22Rv1 (cell line): Measurements from ENCODE around the gene CPN2.

Experiments used
- H3K27ac ChIP-seq: fragments of 450-650 bp; 2 replicates; pipeline ENCODE4 v1.5.1; 2017
- ZFX ChIP-seq: fragments of 450-650 bp; IDR thresholded peaks from 2 replicates; pipeline ENCODE4 v1.6.1; 2017; ENCODE audit warnings: antibody characterized with exemption, borderline replicate concordance
- TF ChIP-seq, protein P1 (sequence below): fragments of 450-650 bp; IDR thresholded peaks from 2 replicates; pipeline ENCODE4 v1.5.1; 2017; ENCODE audit warnings: mild to moderate bottlenecking

The CPN2 gene

DNA sequence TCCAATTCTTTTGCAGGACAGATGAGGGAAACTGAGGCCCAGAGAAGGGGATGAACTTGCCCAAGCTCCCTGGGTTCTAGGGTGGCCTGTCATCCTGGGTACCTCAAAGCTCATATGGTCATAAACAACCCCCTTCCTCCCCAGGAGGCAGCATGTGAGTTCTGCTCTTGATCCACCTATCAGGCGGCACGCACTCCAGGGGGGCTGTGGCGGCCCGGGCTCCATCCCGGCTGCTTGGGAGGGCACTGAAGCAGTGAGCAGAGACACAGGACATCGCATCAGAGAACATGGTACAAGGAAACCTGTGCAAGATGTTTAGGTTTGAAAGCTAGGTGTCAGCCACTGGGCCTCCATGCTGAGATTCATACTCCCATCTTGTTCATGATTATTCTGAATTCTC, 34.2 kb downstream of the CPN2 start:
- TF ChIP-seq, protein P1, sequence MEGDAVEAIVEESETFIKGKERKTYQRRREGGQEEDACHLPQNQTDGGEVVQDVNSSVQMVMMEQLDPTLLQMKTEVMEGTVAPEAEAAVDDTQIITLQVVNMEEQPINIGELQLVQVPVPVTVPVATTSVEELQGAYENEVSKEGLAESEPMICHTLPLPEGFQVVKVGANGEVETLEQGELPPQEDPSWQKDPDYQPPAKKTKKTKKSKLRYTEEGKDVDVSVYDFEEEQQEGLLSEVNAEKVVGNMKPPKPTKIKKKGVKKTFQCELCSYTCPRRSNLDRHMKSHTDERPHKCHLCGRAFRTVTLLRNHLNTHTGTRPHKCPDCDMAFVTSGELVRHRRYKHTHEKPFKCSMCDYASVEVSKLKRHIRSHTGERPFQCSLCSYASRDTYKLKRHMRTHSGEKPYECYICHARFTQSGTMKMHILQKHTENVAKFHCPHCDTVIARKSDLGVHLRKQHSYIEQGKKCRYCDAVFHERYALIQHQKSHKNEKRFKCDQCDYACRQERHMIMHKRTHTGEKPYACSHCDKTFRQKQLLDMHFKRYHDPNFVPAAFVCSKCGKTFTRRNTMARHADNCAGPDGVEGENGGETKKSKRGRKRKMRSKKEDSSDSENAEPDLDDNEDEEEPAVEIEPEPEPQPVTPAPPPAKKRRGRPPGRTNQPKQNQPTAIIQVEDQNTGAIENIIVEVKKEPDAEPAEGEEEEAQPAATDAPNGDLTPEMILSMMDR, result no peak
- no peak overlapping the region for H3K27ac ChIP-seq

DNA sequence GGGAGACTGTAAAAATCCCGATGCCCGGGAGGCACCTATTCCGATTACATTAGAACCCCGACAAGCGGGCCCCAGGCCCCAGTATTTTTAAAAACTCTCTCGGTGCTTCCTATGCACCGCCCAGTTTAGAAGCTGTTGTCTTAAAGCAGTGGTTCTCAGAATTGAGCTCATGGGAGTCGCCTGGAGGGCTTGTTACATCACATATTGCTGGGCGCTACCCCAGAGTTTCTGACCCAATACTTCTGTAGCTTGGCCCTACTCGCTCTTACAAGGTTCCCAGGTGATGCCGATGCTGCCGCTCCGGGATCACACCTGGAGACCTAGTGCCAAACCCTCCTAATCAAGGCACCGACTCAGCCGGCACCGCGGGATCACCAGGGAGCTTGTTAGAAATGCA, 35.2 kb downstream of the CPN2 start:
- TF ChIP-seq ZFX, result no peak
- TF ChIP-seq, protein P1, result peak; percentile 73
- peak overlapping the region; percentile 42; the same call in 1 of the 2 replicates for H3K27ac ChIP-seq

DNA sequence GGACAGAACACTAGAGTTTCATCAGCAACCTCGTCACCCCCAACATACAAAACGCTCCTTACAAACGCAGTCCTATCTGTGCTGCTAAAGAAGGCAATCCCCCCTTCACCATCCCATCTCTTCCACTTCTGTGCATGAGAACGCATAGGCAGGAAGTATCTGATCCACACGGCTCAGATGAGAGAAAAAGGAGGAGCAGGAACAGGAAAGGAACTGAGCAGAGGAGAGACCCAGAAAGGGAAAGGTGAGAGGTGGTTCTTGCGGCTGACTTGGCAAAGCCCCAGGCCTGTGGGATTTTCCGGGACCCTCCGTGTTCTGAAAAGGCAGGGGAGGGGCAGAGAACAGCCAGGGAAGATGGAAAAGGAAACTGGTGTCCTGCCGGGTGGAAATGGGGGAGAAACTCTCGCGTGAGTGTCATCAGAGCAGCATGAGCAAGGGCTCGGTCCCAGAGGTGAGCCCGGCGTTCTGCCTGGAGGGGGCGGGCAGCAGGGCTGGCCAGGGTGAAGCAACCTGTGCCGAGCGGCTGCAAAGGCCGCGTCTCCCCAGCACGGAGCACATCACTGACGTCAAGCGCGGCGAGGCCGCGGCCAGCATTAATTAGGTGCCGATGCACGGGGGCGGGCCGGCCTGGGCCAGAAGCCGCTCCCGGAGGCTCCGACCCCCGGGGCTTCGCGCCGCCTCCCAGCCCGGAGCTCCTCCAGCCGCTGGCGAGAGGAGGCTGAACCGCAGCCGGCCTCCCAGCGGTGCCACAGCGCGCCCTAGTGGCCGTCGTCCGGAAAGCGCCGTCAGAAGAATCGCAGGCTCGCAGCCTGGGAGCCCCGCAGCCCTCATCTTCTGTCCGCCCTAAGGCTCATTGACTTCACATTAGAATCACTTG, 35.8 kb downstream of the CPN2 start:
- TF ChIP-seq ZFX, result no peak
- TF ChIP-seq, protein P1, result peak; percentile 95
- H3K27ac ChIP-seq, result peak overlapping the region; percentile 42

DNA sequence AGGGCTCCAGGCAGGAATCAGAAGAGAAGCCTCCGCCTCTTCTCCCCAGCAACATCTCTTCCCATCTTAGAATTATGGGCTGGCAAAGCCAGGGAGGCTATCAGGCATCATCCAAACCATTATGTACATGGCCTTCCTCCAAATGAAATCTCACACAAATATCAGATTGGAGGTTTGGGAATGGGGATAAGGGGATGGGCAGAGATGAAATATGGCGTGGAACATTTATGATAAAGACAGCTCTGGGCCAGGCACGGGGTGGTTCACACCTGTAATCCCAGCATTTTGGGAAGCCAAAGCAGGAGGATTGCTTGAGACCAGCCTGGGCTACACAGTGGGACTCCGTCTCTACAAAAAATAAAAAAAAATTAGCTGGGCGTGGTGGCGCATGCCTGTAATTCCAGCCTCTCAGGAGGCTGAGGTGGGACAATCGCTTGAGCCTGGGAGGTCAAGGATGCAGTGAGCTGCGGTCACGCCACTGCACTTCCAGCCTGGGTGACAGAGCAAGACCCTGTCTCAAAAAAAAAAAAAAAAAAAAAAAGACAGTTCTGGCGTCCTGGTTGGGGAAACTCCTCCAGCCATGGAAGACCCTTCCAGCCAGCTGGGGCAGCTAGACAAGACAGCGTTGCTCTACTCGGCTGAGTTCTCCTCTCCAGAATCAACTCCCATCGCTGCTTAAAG, 36.6 kb downstream of the CPN2 start:
- TF ChIP-seq, protein P1, result no peak
- TF ChIP-seq ZFX, result no peak
- H3K27ac ChIP-seq, result no peak overlapping the region

DNA sequence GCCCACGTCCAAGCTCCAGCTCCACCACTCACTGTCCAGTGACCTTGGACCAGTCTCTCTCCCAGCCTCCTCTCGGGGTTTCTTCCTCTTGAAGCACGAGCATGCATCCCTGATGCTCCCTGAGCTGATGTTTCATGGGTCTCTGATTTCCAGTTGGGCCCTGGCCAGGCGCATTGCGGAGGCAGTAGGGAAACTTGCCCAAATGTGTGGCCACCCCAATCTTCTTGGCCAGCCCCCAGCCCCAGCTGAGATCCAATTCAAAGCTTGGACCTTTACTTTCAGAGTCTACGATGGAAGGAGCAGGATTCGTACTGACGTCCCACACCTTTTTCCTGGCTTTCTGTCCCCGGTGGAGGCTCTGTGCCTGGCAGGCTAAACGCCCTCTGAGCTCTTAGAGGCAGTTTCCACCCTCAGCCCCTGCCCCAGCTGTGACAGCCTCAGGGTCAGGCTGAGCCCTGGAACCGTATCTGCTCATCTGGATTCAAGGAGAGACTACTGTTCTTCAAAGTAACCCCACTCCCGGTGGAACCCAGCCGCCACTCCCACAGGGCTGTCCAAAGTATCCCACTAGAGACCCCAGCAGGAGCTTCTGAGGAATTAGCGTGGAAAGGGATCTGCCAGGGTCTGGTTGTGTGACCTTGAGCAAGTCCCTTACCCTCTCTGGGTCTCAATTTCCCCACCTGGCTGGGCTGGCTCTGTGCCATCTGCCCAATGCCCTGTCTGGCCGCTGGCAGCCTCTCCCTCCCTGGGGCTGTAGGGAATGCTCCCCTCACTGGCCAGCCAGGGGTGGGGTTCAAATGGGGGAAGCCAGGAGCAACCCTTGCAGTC, 37.4 kb downstream of the CPN2 start:
- TF ChIP-seq ZFX, result no peak
- TF ChIP-seq, protein P1, result peak; percentile 30
- H3K27ac ChIP-seq, result no peak overlapping the region

DNA sequence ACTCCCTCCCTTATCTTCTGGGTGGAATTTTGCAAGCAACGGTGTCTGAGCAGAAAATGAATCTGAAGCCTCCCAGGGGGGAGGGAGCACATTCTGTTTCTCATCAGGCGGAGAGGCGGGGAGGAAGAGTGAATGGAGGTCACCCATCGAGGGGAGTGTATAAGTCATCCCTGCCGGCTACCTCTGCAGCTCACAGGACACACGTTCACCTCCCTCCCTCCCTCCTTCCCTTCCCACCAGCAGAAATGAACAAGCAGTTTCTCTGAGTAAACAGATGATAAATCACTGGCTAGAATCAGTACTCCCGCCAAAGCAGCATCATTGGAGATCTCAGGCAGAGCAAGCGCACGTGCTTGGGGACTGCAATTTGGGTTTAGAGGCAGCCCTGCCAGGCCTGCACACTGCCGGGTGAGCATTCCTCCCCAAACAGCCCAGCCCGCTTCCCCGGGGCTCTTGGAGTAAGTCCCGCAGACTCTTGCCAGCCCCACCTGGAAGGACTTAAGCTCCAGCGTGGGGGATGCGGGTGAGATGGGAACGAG, 38.3 kb downstream of the CPN2 start:
- H3K27ac ChIP-seq, result no peak overlapping the region
- TF ChIP-seq ZFX, result no peak
- TF ChIP-seq, protein P1, result no peak
